Measurements from ENCODE around the gene COQ10A.

COQ10A gene

GRCh38 chr12:56278905-56279304 lies 12.2 kb downstream of the COQ10A start:
- Histone ChIP-seq H3K18ac (ENCODE audit: low read length) (no peak overlapping the region), H2AFZ (ENCODE audit: insufficient read depth, low read length, poor library complexity) (no peak overlapping the region), H3K23ac (ENCODE audit: low read length) (no peak overlapping the region), H2BK12ac (ENCODE audit: low read length) (no peak overlapping the region), H3K9me3 (ENCODE audit: insufficient read depth, low read depth, low read length) (no peaks in the 10 kb centered on the region), H4K91ac (ENCODE audit: low read depth, low read length) (no peak overlapping the region), H3K79me1 (ENCODE audit: low read length) (no peaks in the 10 kb centered on the region), H3K4me3 (ENCODE audit: low read depth, low read length) (no peak overlapping the region), H2BK5ac (ENCODE audit: low read depth, low read length, poor library complexity) (no peak overlapping the region), H3K27ac (ENCODE audit: low read depth, low read length) (no peak overlapping the region), H3K36me3 (ENCODE audit: control insufficient read depth in 1 of 2, insufficient read depth in 2 of 2, low read length in 2 of 2) (peaks cover 57 to 70% of the 10 kb centered on the region in 2 experiments), H3K4ac (ENCODE audit: low read depth, low read length) (no peak overlapping the region), H3K79me2 (ENCODE audit: control insufficient read depth, insufficient read depth, low read length, poor library complexity) (no peaks in the 10 kb centered on the region), H2BK120ac (ENCODE audit: insufficient read depth, low read length, poor library complexity) (no peak overlapping the region), H4K12ac (ENCODE audit: low read depth, low read length) (no peak overlapping the region), H4K8ac (ENCODE audit: low read depth, low read length) (no peak overlapping the region), H2AK5ac (ENCODE audit: low read length) (no peak overlapping the region), H3K27me3 (ENCODE audit: insufficient read depth, low read length) (no peaks in the 10 kb centered on the region), H3K4me2 (ENCODE audit: low read length) (no peak overlapping the region), H3K9ac (ENCODE audit: low read length) (no peak overlapping the region), H3K14ac (ENCODE audit: low read length) (no peak overlapping the region), H3K4me1 (ENCODE audit: control insufficient read depth in 1 of 2, insufficient read depth in 2 of 2, low read length in 2 of 2) (no peaks in the 10 kb centered on the region)
- no CpG with 5 or more reads among the region's 3 CpGs for WGBS (ENCODE audit: extremely low coverage, insufficient coverage, insufficient read length)
- DNase-seq = no peak

- no peak overlapping the region for H2BK12ac ChIP-seq (ENCODE audit: low read length)
- no peak overlapping the region for H2AK5ac ChIP-seq (ENCODE audit: low read length)
- no peak overlapping the region for H3K14ac ChIP-seq (ENCODE audit: low read length)
- no peak overlapping the region for H3K18ac ChIP-seq (ENCODE audit: low read length)
- H3K23ac ChIP-seq (ENCODE audit: low read length) = no peak overlapping the region
- no peaks in the 10 kb centered on the region for H3K4me1 ChIP-seq (ENCODE audit: control insufficient read depth in 1 of 2, insufficient read depth in 2 of 2, low read length in 2 of 2)
- H2BK5ac ChIP-seq (ENCODE audit: low read depth, low read length, poor library complexity) = no peak overlapping the region
- no peak overlapping the region for H2BK120ac ChIP-seq (ENCODE audit: insufficient read depth, low read length, poor library complexity)
- no peak overlapping the region for H3K9ac ChIP-seq (ENCODE audit: low read length)
- H4K12ac ChIP-seq (ENCODE audit: low read depth, low read length) = no peak overlapping the region
- H3K79me2 ChIP-seq (ENCODE audit: control insufficient read depth, insufficient read depth, low read length, poor library complexity) = no peaks in the 10 kb centered on the region
- no peak overlapping the region for H4K8ac ChIP-seq (ENCODE audit: low read depth, low read length)
- H3K9me3 ChIP-seq (ENCODE audit: insufficient read depth, low read depth, low read length) = no peaks in the 10 kb centered on the region
- H3K27me3 ChIP-seq (ENCODE audit: insufficient read depth, low read length) = no peaks in the 10 kb centered on the region
- H3K4ac ChIP-seq (ENCODE audit: low read depth, low read length) = no peak overlapping the region
- H3K4me3 ChIP-seq (ENCODE audit: low read depth, low read length) = no peak overlapping the region
- DNase-seq = no peak
- no peak overlapping the region for H3K27ac ChIP-seq (ENCODE audit: low read depth, low read length)
- no peaks in the 10 kb centered on the region for H3K79me1 ChIP-seq (ENCODE audit: low read length)
- no peak overlapping the region for H3K4me2 ChIP-seq (ENCODE audit: low read length)
- no peak overlapping the region for H2AFZ ChIP-seq (ENCODE audit: insufficient read depth, low read length, poor library complexity)
- H4K91ac ChIP-seq (ENCODE audit: low read depth, low read length) = no peak overlapping the region
- peaks cover 49 to 63% of the 10 kb centered on the region in 2 experiments for H3K36me3 ChIP-seq (ENCODE audit: control insufficient read depth in 1 of 2, insufficient read depth in 2 of 2, low read length in 2 of 2)
These were observed 14.1 kb downstream of the COQ10A start for GRCh38 chr12:56280849-56281248.

GRCh38 chr12:56282030-56282429 lies 15.3 kb downstream of the COQ10A start:
- no peak overlapping the region for H4K91ac ChIP-seq (ENCODE audit: low read depth, low read length)
- WGBS (ENCODE audit: extremely low coverage, insufficient coverage, insufficient read length) = 100% methylated on average over 1 of the region's 6 CpGs
- H4K12ac ChIP-seq (ENCODE audit: low read depth, low read length) = no peak overlapping the region
- H3K4me2 ChIP-seq (ENCODE audit: low read length) = no peak overlapping the region
- H3K4ac ChIP-seq (ENCODE audit: low read depth, low read length) = no peak overlapping the region
- H2BK5ac ChIP-seq (ENCODE audit: low read depth, low read length, poor library complexity) = no peak overlapping the region
- H2BK12ac ChIP-seq (ENCODE audit: low read length) = no peak overlapping the region
- no peak overlapping the region for H4K8ac ChIP-seq (ENCODE audit: low read depth, low read length)
- peaks cover 44 to 65% of the 10 kb centered on the region in 2 experiments for H3K36me3 ChIP-seq (ENCODE audit: control insufficient read depth in 1 of 2, insufficient read depth in 2 of 2, low read length in 2 of 2)
- DNase-seq = no peak
- H3K27me3 ChIP-seq (ENCODE audit: insufficient read depth, low read length) = no peaks in the 10 kb centered on the region
- H3K9me3 ChIP-seq (ENCODE audit: insufficient read depth, low read depth, low read length) = no peaks in the 10 kb centered on the region
- H2BK120ac ChIP-seq (ENCODE audit: insufficient read depth, low read length, poor library complexity) = no peak overlapping the region
- no peak overlapping the region for H3K4me3 ChIP-seq (ENCODE audit: low read depth, low read length)
- H3K27ac ChIP-seq (ENCODE audit: low read depth, low read length) = no peak overlapping the region
- no peak overlapping the region for H3K18ac ChIP-seq (ENCODE audit: low read length)
- H3K23ac ChIP-seq (ENCODE audit: low read length) = no peak overlapping the region
- H3K79me2 ChIP-seq (ENCODE audit: control insufficient read depth, insufficient read depth, low read length, poor library complexity) = no peaks in the 10 kb centered on the region
- no peaks in the 10 kb centered on the region for H3K79me1 ChIP-seq (ENCODE audit: low read length)
- no peak overlapping the region for H2AFZ ChIP-seq (ENCODE audit: insufficient read depth, low read length, poor library complexity)
- no peaks in the 10 kb centered on the region for H3K4me1 ChIP-seq (ENCODE audit: control insufficient read depth in 1 of 2, insufficient read depth in 2 of 2, low read length in 2 of 2)
- no peak overlapping the region for H3K14ac ChIP-seq (ENCODE audit: low read length)
- H2AK5ac ChIP-seq (ENCODE audit: low read length) = no peak overlapping the region
- no peak overlapping the region for H3K9ac ChIP-seq (ENCODE audit: low read length)

- no peak overlapping the region for H3K4me3 ChIP-seq (ENCODE audit: low read depth, low read length)
- no peak overlapping the region for H2AFZ ChIP-seq (ENCODE audit: insufficient read depth, low read length, poor library complexity)
- no peaks in the 10 kb centered on the region for H3K4me1 ChIP-seq (ENCODE audit: control insufficient read depth in 1 of 2, insufficient read depth in 2 of 2, low read length in 2 of 2)
- H3K18ac ChIP-seq (ENCODE audit: low read length) = no peak overlapping the region
- H3K79me1 ChIP-seq (ENCODE audit: low read length) = no peaks in the 10 kb centered on the region
- no peak overlapping the region for H2BK5ac ChIP-seq (ENCODE audit: low read depth, low read length, poor library complexity)
- H3K4ac ChIP-seq (ENCODE audit: low read depth, low read length) = no peak overlapping the region
- no peaks in the 10 kb centered on the region for H3K9me3 ChIP-seq (ENCODE audit: insufficient read depth, low read depth, low read length)
- no peak overlapping the region for H3K4me2 ChIP-seq (ENCODE audit: low read length)
- H3K27ac ChIP-seq (ENCODE audit: low read depth, low read length) = no peak overlapping the region
- no peak overlapping the region for H4K8ac ChIP-seq (ENCODE audit: low read depth, low read length)
- H4K91ac ChIP-seq (ENCODE audit: low read depth, low read length) = no peak overlapping the region
- no CpG with 5 or more reads among the region's 2 CpGs for WGBS (ENCODE audit: extremely low coverage, insufficient coverage, insufficient read length)
- H3K79me2 ChIP-seq (ENCODE audit: control insufficient read depth, insufficient read depth, low read length, poor library complexity) = no peaks in the 10 kb centered on the region
- H2AK5ac ChIP-seq (ENCODE audit: low read length) = no peak overlapping the region
- H3K14ac ChIP-seq (ENCODE audit: low read length) = no peak overlapping the region
- no peaks in the 10 kb centered on the region for H3K27me3 ChIP-seq (ENCODE audit: insufficient read depth, low read length)
- H3K36me3 ChIP-seq (ENCODE audit: control insufficient read depth in 1 of 2, insufficient read depth in 2 of 2, low read length in 2 of 2) = peaks cover 43 to 64% of the 10 kb centered on the region in 2 experiments
- no peak overlapping the region for H2BK12ac ChIP-seq (ENCODE audit: low read length)
- no peak overlapping the region for H4K12ac ChIP-seq (ENCODE audit: low read depth, low read length)
- H3K9ac ChIP-seq (ENCODE audit: low read length) = no peak overlapping the region
- H2BK120ac ChIP-seq (ENCODE audit: insufficient read depth, low read length, poor library complexity) = no peak overlapping the region
- no peak overlapping the region for H3K23ac ChIP-seq (ENCODE audit: low read length)
- no peak for DNase-seq
These were observed 15.8 kb downstream of the COQ10A start for GRCh38 chr12:56282579-56282978.

Data from trophoblast cell (in vitro differentiated cells and primary cell).